GM13977 (cell line): ENCODE results near the gene TLCD3B.

Experiments
- DNase-seq: peaks from one replicate; pipeline ENCODE4 v3.0.0; 2012; ENCODE audit warnings: low spot score
- in situ Hi-C: fragments of 300-500 bp; cut with MboI; formaldehyde crosslinking; loops from one replicate; pipeline ENCODE4 v1.12.0; 2022; ENCODE audit warnings: low sequenced_read_pairs, low pct_unique_long_range_greater_than_20kb, mixed read lengths, inconsistent platforms; ENCODE audit not compliant: unreplicated experiment
- TF ChIP-seq, protein P1 (sequence below): IDR thresholded peaks from 2 replicates; pipeline ENCODE4 v1.5.1; 2012; ENCODE audit warnings: mild to moderate bottlenecking, control low read depth; ENCODE audit not compliant: insufficient read depth; ENCODE audit errors: extremely low read depth, missing control alignments

Gene TLCD3B

DNA sequence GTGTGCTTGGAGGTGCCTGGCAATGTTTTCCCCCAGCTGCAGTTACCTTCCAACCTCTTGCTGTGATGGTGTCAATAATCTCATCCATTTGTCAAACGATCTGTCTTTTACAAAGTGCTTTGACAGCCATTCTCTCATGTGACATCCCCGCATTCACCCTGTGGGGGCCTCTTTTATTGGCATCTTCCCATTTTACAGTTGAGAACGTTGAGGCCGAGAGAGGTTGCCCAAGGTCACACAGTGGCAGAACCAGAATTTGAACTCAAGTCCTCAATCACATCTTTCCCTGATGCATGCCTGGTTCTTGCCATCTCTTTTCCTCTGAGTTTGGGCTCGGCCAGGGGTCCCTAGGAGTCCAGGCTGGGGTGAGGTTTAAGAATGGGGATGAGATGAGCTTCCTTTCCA lies 55.9 kb downstream of the TLCD3B start:
- in situ Hi-C loops = no loop called here
- DNase-seq = no peak
- TF ChIP-seq, protein P1, sequence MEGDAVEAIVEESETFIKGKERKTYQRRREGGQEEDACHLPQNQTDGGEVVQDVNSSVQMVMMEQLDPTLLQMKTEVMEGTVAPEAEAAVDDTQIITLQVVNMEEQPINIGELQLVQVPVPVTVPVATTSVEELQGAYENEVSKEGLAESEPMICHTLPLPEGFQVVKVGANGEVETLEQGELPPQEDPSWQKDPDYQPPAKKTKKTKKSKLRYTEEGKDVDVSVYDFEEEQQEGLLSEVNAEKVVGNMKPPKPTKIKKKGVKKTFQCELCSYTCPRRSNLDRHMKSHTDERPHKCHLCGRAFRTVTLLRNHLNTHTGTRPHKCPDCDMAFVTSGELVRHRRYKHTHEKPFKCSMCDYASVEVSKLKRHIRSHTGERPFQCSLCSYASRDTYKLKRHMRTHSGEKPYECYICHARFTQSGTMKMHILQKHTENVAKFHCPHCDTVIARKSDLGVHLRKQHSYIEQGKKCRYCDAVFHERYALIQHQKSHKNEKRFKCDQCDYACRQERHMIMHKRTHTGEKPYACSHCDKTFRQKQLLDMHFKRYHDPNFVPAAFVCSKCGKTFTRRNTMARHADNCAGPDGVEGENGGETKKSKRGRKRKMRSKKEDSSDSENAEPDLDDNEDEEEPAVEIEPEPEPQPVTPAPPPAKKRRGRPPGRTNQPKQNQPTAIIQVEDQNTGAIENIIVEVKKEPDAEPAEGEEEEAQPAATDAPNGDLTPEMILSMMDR = no peak
